Brain microvascular endothelial cell (primary cell): ENCODE measurements around the gene AMPD3.
A peak's percentile ranks its signal among the peaks of the same experiment; 100 is the strongest.

Experiments used
- DNase-seq: peaks from one replicate; pipeline ENCODE4 v3.0.0-alpha.2; 2020
- H3K27ac ChIP-seq: fragments of 250-450 bp; sonication (Bioruptor Pico); 2 replicates; pipeline ENCODE4 v1.5.1; 2020; ENCODE audit warnings: mild to moderate bottlenecking, moderate library complexity
- H3K27me3 ChIP-seq: fragments of 250-450 bp; sonication (Bioruptor Pico); replicated peaks from 2 replicates; pipeline ENCODE4 v1.5.1; 2020; ENCODE audit warnings: mild to moderate bottlenecking
- H3K36me3 ChIP-seq: fragments of 250-450 bp; sonication (Bioruptor Pico); replicated peaks from 2 replicates; pipeline ENCODE4 v1.5.1; 2020; ENCODE audit warnings: mild to moderate bottlenecking
- H3K4me3 ChIP-seq: 2 replicates; pipeline ENCODE4 v1.5.1; 2011; ENCODE audit warnings: low read depth, mild to moderate bottlenecking, control low read depth, low read length, moderate library complexity
- CTCF ChIP-seq: IDR thresholded peaks from 2 replicates; pipeline ENCODE4 v1.5.1; 2011; ENCODE audit warnings: low read depth, mild to moderate bottlenecking, moderate library complexity, low read length, control low read depth, inconsistent platforms; ENCODE audit errors: missing control alignments
- in situ Hi-C: cut with HindIII; loops from 2 replicates; pipeline ENCODE4 v1.10.0; 2017; ENCODE audit warnings: low sequenced_read_pairs, low pct_ligation_motif_present

Gene AMPD3

GRCh38 chr11:10454878-10455631, at the start of gene AMPD3:
AMPD3 (plus strand) TSS chr11:10455264; CDS start chr11:10461520, 6,256 bp downstream.
- DNase-seq: peak; percentile 94
- Histone ChIP-seq H3K27me3 (no peaks in the 10 kb centered on the region), H3K36me3 (no peaks in the 10 kb centered on the region), H3K4me3 (peak within 1 kb of the TSS; percentile 43), H3K27ac (peak within 1 kb of the TSS; percentile 87)
- in situ Hi-C loops: no loop called here
- no peak for TF ChIP-seq CTCF

GRCh38 chr11:10405865-10406592, 49.0 kb upstream of the AMPD3 start:
- H3K4me3 ChIP-seq: no peak overlapping the region
- H3K27me3 ChIP-seq: no peaks in the 10 kb centered on the region
- peak; percentile 89 for DNase-seq
- H3K36me3 ChIP-seq: no peaks in the 10 kb centered on the region
- TF ChIP-seq CTCF: peak; percentile 74
- H3K27ac ChIP-seq: peak overlapping the region; percentile 49
- in situ Hi-C loops: no loop called here

- H3K27me3 ChIP-seq: no peaks in the 10 kb centered on the region
- no peak overlapping the region for H3K4me3 ChIP-seq
- TF ChIP-seq CTCF: no peak
- in situ Hi-C loops: no loop called here
- H3K27ac ChIP-seq: peak overlapping the region; percentile 49
- no peaks in the 10 kb centered on the region for H3K36me3 ChIP-seq
- peak; percentile 61 for DNase-seq
Observed at GRCh38 chr11:10407055-10407454, 48.0 kb upstream of the AMPD3 start.

- no peak overlapping the region for H3K27ac ChIP-seq
- DNase-seq: no peak
Observed at GRCh38 chr11:10407749-10408685, 47.0 kb upstream of the AMPD3 start.

More at GRCh38 chr11:10407749-10408685, 47.0 kb upstream of the AMPD3 start:
- no peak for TF ChIP-seq CTCF
- Histone ChIP-seq H3K27me3 (no peaks in the 10 kb centered on the region), H3K36me3 (no peaks in the 10 kb centered on the region), H3K4me3 (no peak overlapping the region)
- in situ Hi-C loops: no loop called here
